Activated T-cell treated with anti-CD3 and anti-CD28 coated beads for 4 hours (primary cell): ENCODE data around the gene CEL.
"Not testable (repeated sequence)": the region's sequence is repeated elsewhere in the genome, so short reads cannot be mapped to it uniquely, and the experiment has no call there.

ENCODE experiments used
- DNase-seq: peaks from one replicate; pipeline ENCODE4 v3.0.0-alpha.2; 2020

The CEL gene

GRCh38 chr9:133049043-133049442 is 12.7 kb upstream of the CEL start:
- no peak for DNase-seq

- no peak for DNase-seq
Measured at GRCh38 chr9:133050142-133050541, 11.6 kb upstream of the CEL start.

- no peak for DNase-seq
Measured at GRCh38 chr9:133050781-133051180, 11.0 kb upstream of the CEL start.

DNA sequence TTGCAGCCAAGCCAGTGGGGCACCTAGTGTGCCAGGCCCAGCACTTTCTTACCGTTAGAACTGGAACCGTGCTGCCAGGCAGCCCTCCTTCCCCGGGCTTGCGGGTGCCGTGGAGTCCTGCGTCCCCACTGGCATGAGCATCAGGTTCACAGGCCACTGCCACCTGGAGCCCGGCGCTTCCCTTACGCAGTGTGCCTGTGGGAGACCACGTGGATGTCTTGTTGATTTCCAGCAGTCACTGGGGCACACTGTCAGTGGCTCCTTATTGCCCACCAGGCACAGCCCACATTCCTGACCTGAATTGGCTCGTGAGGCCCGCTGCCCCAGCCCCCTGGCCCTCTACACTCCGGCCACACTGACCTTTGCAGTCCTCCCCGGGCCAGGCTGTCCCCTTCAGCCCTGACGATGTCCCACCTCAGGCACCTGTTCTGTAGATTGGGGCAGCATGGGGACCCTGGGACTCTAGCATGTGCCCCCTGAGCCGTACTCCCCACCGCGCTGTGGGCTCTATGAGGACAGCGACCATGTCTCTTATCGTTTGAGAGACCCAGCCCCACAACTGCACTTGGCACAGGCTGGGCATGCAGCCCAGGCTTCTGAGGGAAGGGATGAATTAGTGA is 10.4 kb upstream of the CEL start:
- DNase-seq: no peak

GRCh38 chr9:133051966-133052539 is 9.7 kb upstream of the CEL start:
- DNase-seq: no peak

DNA sequence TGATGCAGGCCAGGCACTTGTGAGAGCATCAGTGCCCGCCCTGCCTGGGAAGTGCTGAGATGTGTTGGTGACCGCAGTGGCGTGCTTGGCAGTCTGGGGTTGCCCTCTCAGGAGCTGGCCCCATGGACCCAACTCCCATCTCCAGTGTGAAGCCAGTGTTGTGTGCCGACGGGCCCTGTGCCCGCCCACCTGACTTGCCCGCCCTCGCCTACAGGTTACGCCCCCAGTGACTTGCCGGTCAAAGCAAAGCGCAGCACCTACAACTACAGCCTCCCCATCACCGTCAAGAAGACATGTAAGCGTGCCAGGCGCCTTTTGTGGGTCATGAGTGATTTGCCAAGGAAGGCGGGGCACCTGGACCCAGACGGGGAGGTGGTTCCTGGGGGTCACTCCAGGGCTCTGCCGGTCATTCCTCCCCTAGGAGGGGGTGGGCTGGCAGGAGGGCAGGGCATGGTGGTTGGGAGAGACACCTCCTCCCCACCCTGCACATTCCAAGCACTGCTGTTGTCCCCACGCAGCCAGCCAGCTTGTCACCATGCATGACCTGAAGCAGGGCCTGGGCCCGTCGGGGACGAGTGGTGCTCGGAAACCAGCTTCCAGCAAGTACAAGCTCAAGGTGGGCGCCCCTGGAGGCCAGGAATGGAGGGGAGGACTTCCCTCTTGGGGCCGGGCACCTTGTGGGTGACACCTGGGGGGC is 7.4 kb upstream of the CEL start:
- no peak for DNase-seq

- DNase-seq: no peak
Measured at GRCh38 chr9:133054966-133055365, 6.8 kb upstream of the CEL start.

DNA sequence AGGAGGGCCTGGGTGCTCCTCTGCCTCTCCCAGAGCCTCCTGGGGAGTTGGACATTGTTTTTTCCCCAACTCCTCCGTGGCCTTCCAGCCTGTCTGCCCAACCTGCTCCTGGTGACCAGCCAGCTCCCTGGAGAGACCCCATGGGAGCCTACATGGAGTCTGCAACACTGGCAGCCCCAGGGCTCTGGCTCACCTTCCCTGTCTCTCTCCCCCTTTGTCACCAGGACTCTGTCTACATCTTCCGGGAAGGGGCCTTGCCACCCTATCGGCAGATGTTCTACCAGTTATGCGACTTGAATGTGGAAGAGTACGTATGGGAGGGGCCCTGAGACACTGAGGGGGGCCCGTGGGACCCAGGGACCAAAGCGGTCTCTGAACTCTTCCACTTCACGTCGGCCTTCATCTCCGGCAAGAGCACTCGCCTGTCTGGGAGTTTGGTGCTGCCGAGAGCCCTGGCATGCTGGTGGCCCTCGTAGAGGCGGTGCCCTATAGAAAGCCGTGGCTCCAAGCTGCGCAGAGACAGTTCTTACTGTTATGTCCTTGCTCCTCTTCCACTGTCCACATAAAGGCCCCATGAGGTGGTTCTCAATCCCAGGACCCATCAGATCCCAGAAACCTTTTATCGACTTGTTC is 5.9 kb upstream of the CEL start:
- DNase-seq: no peak

DNA sequence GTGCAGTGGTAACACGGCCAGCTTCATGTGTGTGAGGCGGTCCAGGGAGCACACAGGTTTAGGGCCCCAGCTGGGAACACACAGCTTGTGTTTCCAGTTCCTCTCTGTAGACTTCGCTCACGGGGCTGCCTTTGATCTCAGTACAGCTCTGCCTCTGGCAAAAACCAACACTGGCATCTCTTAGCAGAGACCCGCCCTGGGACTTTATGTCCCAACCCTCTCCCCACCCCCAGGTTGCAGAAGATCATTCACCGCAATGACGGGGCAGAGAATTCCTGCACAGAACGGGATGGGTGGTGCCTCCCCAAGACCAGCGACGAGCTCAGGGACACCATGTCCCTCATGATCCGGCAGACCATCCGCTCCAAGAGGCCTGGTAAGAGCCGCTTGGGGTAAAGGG is 5.2 kb upstream of the CEL start:
- DNase-seq: no peak

GRCh38 chr9:133057006-133057405 is 4.8 kb upstream of the CEL start:
- no peak for DNase-seq

- DNase-seq: no peak
Measured at GRCh38 chr9:133057553-133057952, 4.2 kb upstream of the CEL start.

GRCh38 chr9:133058071-133058470 is 3.7 kb upstream of the CEL start:
- DNase-seq: no peak

DNA sequence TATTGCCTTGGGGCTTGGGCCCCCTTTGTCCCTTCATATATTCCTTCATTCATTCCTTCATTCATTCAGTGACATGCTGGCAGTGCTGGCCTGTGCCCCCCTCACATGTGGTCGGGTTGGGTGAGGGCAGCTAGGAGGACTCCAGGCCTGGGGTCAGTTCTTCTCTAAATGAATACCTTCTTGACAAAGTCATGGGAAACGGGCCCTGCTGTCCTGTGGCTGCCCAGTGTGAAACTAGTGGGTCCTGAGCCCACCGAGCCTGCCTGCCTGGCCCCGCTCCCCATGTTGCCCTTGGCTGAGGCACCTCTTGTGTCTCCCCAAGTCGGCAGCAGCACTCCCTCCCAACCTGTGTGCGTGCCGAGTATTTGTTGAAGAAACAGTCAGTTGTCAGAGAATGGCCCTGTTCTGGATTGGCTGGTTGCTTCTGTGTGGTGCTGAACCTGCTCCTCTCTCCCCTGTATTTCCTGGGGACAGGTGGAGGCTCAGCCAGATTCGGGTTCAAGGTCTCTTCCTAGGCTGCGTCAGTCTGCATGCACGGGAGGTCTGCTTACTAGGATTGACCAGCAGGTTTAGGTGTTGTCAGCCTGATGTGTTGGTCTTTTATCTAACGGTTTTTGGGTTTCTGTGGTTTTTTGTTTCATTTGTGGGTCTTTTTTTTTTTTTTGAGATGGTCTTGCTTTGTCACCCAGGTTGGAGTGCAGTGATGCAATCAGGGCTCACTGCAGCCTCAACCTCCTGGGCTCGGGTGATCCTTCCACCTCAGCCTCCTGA is 3.0 kb upstream of the CEL start:
- no peak for DNase-seq

DNA sequence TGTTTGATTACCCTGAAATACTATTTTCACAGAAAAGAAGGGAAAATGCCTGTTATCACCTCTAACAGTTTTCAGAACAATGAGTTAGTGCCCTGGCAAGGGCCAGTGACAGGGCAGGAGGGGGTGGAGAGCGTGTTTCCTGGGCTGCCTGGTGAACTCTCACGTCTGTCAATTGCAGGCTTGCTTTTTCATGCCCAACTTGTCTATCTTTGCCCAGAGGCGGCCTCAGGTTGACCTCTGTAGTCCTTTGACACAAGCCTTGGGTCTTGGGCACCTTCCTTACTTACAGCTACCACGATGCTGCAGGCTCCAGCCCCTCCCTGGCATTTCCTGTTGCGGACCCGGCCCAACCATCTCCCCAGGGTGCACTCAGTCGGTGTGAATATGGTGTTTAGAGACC is 2.2 kb upstream of the CEL start:
- no peak for DNase-seq

DNA sequence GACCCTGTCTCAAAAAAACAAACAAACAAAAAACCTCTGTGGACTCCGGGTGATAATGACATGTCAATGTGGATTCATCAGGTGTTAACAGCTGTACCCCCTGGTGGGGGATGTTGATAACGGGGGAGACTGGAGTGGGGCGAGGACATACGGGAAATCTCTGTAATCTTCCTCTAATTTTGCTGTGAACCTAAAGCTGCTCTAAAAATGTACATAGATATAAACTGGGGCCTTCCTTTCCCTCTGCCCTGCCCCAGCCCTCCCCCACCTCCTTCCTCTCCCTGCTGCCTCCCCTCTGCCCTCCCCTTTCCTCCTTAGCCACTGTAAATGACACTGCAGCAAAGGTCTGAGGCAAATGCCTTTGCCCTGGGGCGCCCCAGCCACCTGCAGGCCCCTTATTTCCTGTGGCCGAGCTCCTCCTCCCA is 1.4 kb upstream of the CEL start:
- no peak for DNase-seq

GRCh38 chr9:133061019-133061763 is 590 bp upstream of the CEL start:
- DNase-seq: not testable (repeated sequence)

- DNase-seq: not testable (repeated sequence)
Measured at GRCh38 chr9:133062569-133062968, 788 bp downstream of the CEL start.

- no peak for DNase-seq
Measured at GRCh38 chr9:133063159-133063499, 1.3 kb downstream of the CEL start.

GRCh38 chr9:133063500-133064231 is 1.9 kb downstream of the CEL start:
- no peak for DNase-seq

- DNase-seq: no peak
Measured at GRCh38 chr9:133064241-133065069, 2.7 kb downstream of the CEL start.

- DNase-seq: no peak
Measured at GRCh38 chr9:133065070-133065388, 3.2 kb downstream of the CEL start.
